Measurements from ENCODE around the gene PLA2G10. TPM values are rescaled to one million over a fixed set of nuclear protein-coding genes. Genes with fewer than 3 reads are reported as not detected.
"Not testable (repeated sequence)": the region's sequence is repeated elsewhere in the genome, so short reads cannot be mapped to it uniquely, and the experiment has no call there.

PLA2G10 gene
- total RNA-seq, 6 experiments from 2014 or later, result not detected

- DNase-seq, result no peak
- H3K4me1 ChIP-seq, result peaks cover 0 to 11% (median 0%) of the 10 kb centered on the region in 4 donors
- H3K27ac ChIP-seq, result no peak overlapping the region
- H3K27me3 ChIP-seq, result no peaks in the 10 kb centered on the region
- intact Hi-C loops (cut with DNase I), result no loop called here
- 71% methylated on average over 10 of the region's 12 CpGs for WGBS (ENCODE audit: insufficient coverage, low coverage, low lambda C conversion rate, missing lambda C conversion rate)
- no peak for TF ChIP-seq CTCF (IDR thresholded peaks at IDR 0.05)
- TF ChIP-seq POLR2A (IDR thresholded peaks at IDR 0.05), result no peak
- peaks cover 0 to 12% (median 2%) of the 10 kb centered on the region in 4 donors for H3K36me3 ChIP-seq
- no peaks in the 10 kb centered on the region for H3K9me3 ChIP-seq
- ATAC-seq, result no peak
- H3K4me3 ChIP-seq, result no peak overlapping the region
Measured at GRCh38 chr16:14635395-14636165, 58.5 kb downstream of the PLA2G10 start.

- intact Hi-C loops (cut with DNase I), result no loop called here
Measured at GRCh38 chr16:14634389-14634725, 59.8 kb downstream of the PLA2G10 start.

GRCh38 chr16:14632693-14633569 lies 61.2 kb downstream of the PLA2G10 start, which contains the start of gene BFAR:
TSS of gene BFAR (plus strand) at chr16:14632951. CDS start at chr16:14644347, 11,396 bp downstream.
- no peaks in the 10 kb centered on the region for H3K9me3 ChIP-seq
- peak; percentile 59 for TF ChIP-seq POLR2A (IDR thresholded peaks at IDR 0.05)
- no peak for TF ChIP-seq CTCF (IDR thresholded peaks at IDR 0.05)
- intact Hi-C loops (cut with DNase I), result no loop called here
- peaks cover 0 to 20% (median 0%) of the 10 kb centered on the region in 4 donors for H3K4me1 ChIP-seq
- H3K4me3 ChIP-seq, result peak within 1 kb of the TSS; percentile 86 to 96 (median 95)
- WGBS (ENCODE audit: insufficient coverage, low coverage, low lambda C conversion rate, missing lambda C conversion rate), result under 1% methylated on average over 28 of the region's 69 CpGs
- H3K27ac ChIP-seq, result peak within 1 kb of the TSS; percentile 79 to 93 (median 92)
- DNase-seq (peak; percentile 99), ATAC-seq (peak; percentile 86 to 92 (median 88))
- peaks cover 0 to 5% (median under 1%) of the 10 kb centered on the region in 4 donors for H3K36me3 ChIP-seq
- H3K27me3 ChIP-seq, result no peaks in the 10 kb centered on the region

More at GRCh38 chr16:14634389-14634725, 59.8 kb downstream of the PLA2G10 start:
- Histone ChIP-seq H3K4me1 (peaks cover 0 to 12% (median 0%) of the 10 kb centered on the region in 4 donors), H3K27me3 (no peaks in the 10 kb centered on the region), H3K4me3 (peak overlapping the region in 1 of 3 donors; percentile 96), H3K36me3 (peaks cover 0 to 8% (median 2%) of the 10 kb centered on the region in 4 donors), H3K27ac (peak overlapping the region in 1 of 3 donors; percentile 93), H3K9me3 (no peaks in the 10 kb centered on the region)
- WGBS (ENCODE audit: insufficient coverage, low coverage, low lambda C conversion rate, missing lambda C conversion rate), result 62% methylated on average over 5 of the region's 7 CpGs
- no peak for TF ChIP-seq POLR2A (IDR thresholded peaks at IDR 0.05)
- no peak for TF ChIP-seq CTCF (IDR thresholded peaks at IDR 0.05)
- DNase-seq (no peak), ATAC-seq (no peak)

- intact Hi-C loops (cut with DNase I); ATAC-seq; H3K9me3 ChIP-seq; H3K27me3 ChIP-seq: not testable (repeated sequence)
- DNase-seq, result peak in 1 of 3 donors; percentile 49
- Histone ChIP-seq H3K4me1 (peaks cover 0 to 26% (median 0%) of the 10 kb centered on the region in 4 donors), H3K36me3 (peaks cover 0 to 23% (median 3%) of the 10 kb centered on the region in 4 donors), H3K27ac (peak overlapping the region; percentile 83 to 91 (median 91)), H3K4me3 (peak overlapping the region in 2 of 3 donors; percentile 96 to 97)
- 88% methylated on average over 21 of the region's 29 CpGs for WGBS (ENCODE audit: insufficient coverage, low coverage, low lambda C conversion rate, missing lambda C conversion rate)
Measured at GRCh38 chr16:14630620-14631330, 63.3 kb downstream of the PLA2G10 start.

Measured in right lobe of liver (tissue), 6 donors.